22Rv1 (cell line): ENCODE results near the gene HBA1.
"Not testable (repeated sequence)": the region's sequence is repeated elsewhere in the genome, so short reads cannot be mapped to it uniquely, and the experiment has no call there.

ENCODE experiments used
- H3K27ac ChIP-seq: fragments of 450-650 bp; 2 replicates; pipeline ENCODE4 v1.5.1; 2017
- ZFX ChIP-seq: fragments of 450-650 bp; IDR thresholded peaks from 2 replicates; pipeline ENCODE4 v1.6.1; 2017; ENCODE audit warnings: antibody characterized with exemption, borderline replicate concordance
- TF ChIP-seq, protein P1 (sequence below): fragments of 450-650 bp; IDR thresholded peaks from 2 replicates; pipeline ENCODE4 v1.5.1; 2017; ENCODE audit warnings: mild to moderate bottlenecking

The HBA1 gene

DNA sequence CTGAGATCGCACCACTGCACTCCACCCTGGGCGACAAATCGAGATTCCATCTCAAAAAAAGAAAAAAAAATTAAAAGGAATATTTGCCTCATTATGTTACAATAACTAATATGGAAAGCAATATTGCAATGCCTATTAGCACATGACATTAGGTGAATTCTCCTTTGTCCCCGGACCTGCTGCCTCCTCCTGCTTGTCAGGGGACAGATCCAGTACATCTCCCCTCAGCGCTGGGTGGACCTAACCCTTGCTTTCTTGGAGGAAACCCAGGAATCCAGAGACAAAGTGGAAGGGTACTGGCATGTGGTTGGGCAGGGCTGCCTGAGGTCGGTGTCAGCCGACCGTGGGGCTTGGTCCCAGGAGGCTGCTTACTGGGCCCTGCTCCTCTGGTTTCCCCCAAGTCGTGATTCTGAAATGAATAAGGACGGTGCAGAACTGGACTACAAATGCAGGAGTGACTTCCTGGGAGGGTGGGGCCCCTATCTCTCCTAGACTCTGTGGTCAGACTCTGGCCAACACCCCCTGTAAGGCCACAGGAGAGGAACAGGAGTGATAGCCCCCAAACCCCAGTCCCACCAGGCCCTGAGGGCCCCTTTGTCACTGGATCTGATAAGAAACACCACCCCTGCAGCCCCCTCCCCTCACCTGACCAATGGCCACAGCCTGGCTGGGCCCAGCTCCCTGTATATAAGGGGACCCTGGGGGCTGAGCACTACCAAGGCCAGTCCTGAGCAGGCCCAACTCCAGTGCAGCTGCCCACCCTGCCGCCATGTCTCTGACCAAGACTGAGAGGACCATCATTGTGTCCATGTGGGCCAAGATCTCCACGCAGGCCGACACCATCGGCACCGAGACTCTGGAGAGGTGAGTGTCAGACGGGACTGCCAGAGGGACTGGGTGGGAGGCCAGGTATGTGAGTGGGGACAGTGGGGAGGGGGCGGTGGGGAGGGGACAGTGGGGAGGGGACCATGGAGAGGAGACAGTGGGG is 24.0 kb upstream of the HBA1 start, which contains the start of gene HBZ:
Gene HBZ, plus strand, starts transcription at position 504 of the 988 bp plus-strand sequence. Its CDS starts 266 bp downstream, at position 770.
- no peak within 1 kb of the TSS for H3K27ac ChIP-seq
- TF ChIP-seq ZFX: no peak
- TF ChIP-seq, protein P1, sequence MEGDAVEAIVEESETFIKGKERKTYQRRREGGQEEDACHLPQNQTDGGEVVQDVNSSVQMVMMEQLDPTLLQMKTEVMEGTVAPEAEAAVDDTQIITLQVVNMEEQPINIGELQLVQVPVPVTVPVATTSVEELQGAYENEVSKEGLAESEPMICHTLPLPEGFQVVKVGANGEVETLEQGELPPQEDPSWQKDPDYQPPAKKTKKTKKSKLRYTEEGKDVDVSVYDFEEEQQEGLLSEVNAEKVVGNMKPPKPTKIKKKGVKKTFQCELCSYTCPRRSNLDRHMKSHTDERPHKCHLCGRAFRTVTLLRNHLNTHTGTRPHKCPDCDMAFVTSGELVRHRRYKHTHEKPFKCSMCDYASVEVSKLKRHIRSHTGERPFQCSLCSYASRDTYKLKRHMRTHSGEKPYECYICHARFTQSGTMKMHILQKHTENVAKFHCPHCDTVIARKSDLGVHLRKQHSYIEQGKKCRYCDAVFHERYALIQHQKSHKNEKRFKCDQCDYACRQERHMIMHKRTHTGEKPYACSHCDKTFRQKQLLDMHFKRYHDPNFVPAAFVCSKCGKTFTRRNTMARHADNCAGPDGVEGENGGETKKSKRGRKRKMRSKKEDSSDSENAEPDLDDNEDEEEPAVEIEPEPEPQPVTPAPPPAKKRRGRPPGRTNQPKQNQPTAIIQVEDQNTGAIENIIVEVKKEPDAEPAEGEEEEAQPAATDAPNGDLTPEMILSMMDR: no peak

DNA sequence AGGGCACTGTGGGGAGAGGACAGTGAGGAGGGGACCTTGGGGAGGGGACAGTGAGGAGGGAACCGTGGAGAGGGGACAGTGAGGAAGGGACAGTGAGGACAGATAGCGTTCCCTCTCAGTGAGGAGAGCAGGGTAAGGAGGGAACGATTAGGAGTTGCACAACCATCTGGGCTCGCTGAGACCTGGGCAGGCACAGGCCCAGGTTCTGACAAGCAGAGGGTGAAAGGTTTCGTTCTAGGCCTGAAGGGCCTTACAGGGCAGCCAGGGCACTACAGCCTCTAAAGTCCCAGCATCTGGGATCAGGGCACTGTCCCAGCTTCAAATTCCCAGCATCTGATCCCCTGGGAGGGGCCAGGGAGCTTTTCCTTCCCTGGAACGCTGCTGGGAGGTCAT is 23.4 kb upstream of the HBA1 start:
- not testable (repeated sequence) for H3K27ac ChIP-seq

DNA sequence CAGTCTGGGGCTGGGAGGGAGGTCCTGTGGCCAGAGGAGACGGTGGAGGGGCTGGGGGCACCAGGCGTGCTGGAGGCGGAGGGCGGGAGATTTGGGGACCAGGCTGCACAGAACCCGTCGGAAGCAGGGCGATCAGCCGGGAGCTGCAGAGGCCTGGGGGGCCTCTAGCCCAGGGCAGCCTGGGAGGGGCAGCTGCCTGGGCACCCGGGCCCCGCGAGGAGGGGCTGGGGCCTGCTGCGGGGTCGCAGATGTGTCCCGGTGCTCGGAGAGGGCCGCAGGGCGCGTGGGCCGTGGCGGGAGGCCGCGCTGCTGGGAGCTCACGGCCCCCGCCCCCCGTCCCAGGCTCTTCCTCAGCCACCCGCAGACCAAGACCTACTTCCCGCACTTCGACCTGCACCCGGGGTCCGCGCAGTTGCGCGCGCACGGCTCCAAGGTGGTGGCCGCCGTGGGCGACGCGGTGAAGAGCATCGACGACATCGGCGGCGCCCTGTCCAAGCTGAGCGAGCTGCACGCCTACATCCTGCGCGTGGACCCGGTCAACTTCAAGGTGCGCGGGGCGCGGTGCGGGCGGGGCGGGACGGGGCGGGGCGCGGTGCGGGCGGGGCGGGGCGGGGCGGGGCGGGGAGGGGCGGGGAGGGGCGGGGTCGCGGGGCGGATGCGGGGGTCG is 22.8 kb upstream of the HBA1 start:
- not testable (repeated sequence) for H3K27ac ChIP-seq

DNA sequence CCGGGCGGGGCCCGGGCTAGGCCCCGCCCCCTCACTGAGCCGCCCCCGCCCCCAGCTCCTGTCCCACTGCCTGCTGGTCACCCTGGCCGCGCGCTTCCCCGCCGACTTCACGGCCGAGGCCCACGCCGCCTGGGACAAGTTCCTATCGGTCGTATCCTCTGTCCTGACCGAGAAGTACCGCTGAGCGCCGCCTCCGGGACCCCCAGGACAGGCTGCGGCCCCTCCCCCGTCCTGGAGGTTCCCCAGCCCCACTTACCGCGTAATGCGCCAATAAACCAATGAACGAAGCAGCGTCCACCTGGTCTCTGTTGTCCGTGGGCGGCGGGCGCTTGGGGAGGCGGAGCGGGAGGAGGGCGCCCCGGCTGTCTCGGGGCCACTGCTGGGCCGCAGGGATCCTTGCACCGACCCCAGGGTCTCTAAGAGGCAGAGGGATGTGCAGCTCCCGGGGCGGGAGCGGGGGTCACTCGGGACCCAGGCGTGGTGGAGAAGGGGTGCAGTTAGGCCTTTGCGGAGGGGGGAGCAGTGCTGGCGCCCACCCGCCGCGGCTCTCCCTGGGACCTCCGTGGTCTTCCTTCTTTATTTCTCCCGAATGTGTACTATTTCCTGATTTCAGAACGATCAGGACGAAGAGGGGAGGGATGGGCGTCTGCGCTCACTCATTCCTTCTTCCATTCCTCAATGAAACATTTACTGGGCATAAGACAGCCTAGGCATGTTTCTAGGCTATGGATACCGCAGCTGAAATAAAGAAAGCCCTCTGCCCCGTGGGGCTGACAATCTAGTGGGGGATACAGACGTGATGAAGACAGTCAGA is 22.1 kb upstream of the HBA1 start:
- H3K27ac ChIP-seq: no peak overlapping the region
- TF ChIP-seq ZFX: no peak
- TF ChIP-seq, protein P1: no peak

DNA sequence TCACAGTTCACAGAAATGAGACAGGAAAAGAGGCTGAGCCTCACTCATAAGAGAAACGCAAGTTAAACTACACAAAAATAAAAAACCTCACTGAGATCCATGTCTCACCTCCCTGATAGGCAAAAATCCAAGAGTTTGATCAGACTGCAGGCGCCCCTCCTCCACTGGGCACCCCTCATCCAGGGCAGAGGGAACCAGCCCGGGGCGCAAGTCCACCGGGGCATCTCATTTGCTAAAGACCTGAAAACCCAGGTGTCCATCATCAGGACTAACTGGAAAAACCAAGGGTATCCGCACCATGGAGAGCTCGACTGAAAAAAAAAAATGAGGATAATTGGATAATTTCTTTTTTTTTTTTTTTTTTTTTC is 21.5 kb upstream of the HBA1 start:
- no peak for TF ChIP-seq ZFX
- TF ChIP-seq, protein P1: no peak
- H3K27ac ChIP-seq: no peak overlapping the region

DNA sequence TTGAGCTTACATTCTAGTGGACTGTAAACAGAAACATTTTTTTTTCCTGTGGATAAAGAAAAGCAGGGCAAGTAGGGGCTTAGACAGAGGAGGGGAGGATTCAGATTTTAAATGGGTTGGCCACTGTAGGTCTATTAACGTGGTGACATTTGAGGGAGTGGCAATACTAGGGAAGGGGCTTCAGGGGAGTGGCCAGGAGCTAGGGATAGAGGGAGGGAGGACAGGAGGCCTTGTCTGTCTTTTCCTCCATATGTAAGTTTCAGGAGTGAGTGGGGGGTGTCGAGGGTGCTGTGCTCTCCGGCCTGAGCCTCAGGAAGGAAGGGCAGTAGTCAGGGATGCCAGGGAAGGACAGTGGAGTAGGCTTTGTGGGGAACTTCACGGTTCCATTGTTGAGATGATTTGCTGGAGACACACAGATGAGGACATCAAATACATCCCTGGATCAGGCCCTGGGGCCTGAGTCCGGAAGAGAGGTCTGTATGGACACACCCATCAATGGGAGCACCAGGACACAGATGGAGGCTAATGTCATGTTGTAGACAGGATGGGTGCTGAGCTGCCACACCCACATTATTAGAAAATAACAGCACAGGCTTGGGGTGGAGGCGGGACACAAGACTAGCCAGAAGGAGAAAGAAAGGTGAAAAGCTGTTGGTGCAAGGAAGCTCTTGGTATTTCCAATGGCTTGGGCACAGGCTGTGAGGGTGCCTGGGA is 17.2 kb upstream of the HBA1 start:
- TF ChIP-seq ZFX: no peak
- TF ChIP-seq, protein P1: no peak
- H3K27ac ChIP-seq: no peak overlapping the region

DNA sequence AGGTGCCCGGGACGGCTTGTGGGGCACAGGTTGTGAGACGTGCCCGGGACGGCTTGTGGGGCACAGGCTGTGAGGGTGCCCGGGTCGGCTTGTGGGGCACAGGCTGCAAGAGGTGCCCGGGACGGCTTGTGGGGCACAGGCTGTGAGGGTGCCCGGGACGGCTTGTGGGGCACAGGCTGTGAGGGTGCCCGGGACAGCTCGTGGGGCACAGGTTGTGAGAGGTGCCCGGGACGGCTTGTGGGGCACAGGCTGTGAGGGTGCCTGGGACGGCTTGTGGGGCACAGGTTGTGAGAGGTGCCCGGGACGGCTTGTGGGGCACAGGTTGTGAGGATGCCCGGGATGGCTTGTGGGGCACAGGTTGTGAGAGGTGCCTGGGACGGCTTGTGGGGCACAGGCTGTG is 16.2 kb upstream of the HBA1 start:
- H3K27ac ChIP-seq: not testable (repeated sequence)

DNA sequence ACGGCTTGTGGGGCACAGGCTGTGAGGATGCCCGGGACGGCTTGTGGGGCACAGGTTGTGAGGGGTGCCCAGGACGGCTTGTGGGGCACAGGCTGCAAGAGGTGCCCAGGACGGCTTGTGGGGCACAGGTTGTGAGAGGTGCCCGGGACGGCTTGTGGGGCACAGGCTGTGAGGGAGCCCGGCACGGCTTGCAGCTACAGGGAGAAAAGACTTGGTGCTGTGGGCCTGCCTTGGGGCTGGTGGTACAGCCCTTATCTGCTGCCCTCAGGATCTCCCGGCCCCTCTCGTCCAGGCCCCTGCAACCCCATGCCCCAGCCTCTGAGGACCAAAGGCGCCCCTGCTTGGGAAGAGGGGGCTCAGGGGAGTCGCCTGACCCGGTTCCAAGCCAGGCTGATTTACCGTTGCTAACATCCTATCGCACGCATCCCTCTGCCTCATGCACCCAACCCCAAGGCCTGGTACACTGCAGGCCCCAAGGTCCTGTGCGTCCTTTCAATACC is 15.7 kb upstream of the HBA1 start:
- TF ChIP-seq ZFX: no peak
- TF ChIP-seq, protein P1: no peak
- no peak overlapping the region for H3K27ac ChIP-seq
